HG02623 (cell line): Measurements from ENCODE around the gene CER1.

ENCODE experiments used
- ATAC-seq: cut with Tn5 transposase; IDR thresholded peaks from one replicate; pipeline ENCODE4 v1.9.1; 2021; ENCODE audit warnings: moderate library complexity; ENCODE audit not compliant: unreplicated experiment

The CER1 gene, protein sequence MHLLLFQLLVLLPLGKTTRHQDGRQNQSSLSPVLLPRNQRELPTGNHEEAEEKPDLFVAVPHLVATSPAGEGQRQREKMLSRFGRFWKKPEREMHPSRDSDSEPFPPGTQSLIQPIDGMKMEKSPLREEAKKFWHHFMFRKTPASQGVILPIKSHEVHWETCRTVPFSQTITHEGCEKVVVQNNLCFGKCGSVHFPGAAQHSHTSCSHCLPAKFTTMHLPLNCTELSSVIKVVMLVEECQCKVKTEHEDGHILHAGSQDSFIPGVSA

DNA sequence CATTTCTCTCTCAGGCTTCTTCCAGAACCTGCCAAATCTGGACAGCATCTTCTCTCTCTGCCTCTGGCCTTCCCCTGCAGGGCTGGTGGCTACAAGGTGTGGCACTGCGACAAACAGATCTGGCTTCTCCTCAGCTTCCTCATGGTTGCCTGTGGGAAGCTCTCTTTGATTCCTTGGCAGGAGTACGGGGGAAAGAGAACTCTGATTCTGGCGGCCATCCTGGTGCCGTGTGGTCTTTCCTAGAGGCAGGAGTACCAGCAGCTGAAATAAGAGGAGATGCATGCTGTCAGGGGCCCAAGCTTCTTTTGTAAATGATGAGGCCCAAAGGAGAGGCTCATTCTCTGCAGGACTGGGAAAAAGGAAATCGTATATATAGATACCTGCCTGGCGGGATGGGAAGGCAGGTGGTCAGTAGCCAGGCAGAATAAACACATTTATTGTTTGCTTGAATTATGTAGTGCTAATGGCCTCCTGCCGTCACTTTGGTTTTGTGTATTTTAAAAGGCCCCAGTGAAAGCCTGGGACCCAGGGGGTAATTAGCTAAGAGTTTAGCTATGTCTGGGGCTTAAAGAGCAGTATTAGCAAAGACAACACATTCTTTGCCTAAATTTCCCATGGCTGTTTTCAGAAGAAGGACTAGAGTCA lies at the start of gene CER1:
Gene CER1, minus strand, starts transcription at position 343 of the 645 bp plus-strand sequence. Its CDS starts 61 bp downstream, at position 282.
- no peak for ATAC-seq

DNA sequence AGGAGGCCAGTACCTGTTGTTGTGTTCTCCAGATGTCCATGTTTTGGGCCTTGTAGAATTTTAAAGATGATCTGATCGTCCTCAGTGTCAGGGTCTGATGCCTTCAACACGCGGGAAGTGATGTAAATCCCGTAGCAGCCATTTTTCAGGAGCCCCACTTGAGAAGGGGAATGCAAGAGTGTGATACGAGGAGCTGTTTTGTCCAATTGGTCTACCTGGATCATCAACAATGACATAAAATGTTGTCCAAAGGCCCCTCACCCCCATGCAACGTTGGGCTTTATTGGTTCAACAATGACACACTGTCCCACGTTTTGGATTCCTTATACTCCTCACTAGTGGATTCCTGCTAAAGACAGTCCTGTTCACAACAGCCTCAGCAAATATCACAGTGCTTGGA lies 48.1 kb upstream of the CER1 start:
- no peak for ATAC-seq

DNA sequence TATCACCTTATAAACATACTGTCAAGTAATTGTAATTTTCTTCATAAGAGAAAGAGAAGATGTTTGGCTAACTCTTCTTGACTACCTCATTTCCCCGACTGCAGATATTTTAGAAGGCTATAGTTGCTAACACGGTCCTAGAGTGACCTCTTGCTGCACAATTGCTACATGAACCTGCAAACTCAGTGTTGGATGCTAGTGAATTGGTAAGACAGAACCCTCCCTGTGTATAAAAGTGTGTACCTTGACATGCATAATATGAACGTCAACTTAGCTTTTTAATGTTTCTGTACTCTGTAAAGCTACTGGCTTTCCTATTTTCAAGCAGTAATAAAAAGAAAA lies 46.7 kb upstream of the CER1 start:
- ATAC-seq = no peak

GRCh38 chr9:14768405-14769229 lies 46.1 kb upstream of the CER1 start:
- ATAC-seq = peak; percentile 51

DNA sequence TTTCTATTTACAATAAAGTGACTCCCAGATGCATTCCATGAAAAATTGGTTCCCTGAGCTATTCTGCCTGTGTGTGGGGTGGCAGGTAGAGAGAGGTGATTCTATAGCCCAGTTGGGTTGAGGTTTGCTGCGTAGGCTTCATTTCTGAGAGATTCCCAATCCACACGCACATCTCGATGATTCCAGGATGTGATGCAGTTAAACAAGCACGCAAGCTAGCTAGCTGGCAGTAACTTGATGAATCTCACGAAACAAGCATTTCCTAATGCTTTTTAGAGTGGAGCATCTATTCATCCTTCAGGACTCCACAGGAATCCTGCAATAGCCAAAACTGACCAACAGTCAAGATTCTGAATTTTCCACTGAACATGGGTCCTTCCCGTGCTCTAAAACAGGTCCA lies 43.8 kb upstream of the CER1 start:
- no peak for ATAC-seq

DNA sequence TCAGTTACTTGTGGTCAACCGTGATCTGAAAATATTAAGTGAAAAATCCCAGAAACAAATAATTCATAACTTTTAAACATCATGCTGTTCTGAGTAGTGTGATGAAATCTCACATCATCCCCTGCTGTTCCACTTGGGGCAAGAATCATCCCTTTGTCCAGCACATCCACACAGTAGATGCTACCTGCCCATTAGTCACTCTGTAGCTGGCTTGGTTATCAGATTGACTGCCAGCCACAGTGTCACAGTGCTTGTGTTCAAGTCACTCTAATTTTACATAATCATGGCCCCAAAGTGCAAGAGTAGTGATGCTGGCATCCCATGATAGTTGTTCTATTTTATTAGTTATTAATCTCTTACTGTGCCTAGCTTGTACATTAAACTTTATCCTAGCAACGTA lies 39.1 kb upstream of the CER1 start:
- no peak for ATAC-seq

DNA sequence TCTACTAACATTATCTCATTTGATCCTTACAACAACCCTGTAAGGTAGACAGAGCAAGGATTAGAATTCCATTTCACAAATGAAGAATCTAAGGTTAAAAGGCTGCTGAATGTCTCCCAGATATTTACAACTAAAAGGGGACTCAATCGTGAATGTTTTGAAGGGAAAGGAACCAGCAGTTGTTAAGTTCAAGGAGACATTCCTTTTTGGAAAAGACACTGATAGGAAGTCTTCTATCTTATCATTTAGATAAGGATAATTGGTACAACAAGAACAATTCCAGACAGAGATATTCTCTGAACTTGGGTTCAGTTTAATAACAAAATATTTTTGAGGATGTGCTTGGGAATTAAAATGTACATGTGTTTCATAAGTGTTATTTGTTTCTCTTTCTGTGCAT lies 37.5 kb upstream of the CER1 start:
- ATAC-seq = no peak

GRCh38 chr9:14756291-14756690 lies 33.8 kb upstream of the CER1 start:
- no peak for ATAC-seq

DNA sequence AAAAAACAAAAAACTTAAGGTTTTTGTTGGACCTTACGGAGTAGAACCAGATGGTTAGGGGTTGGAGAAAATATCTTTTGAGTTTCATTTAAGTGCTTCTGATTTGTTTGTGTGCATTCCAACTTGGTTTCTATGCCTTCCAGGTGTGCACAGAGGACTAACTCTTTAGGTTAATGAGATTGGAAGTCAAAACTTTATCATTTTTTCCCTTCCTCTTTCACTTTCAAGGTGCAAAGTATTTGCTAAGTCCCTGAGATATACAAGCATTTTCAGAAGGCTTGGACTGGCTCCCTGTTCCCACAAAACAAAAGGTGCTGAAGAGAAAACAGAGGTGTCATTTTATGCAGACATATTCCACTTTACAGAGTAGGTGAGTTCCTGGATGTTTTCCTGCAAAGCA lies 30.3 kb upstream of the CER1 start:
- no peak for ATAC-seq

- ATAC-seq = no peak
These were observed 29.7 kb upstream of the CER1 start for GRCh38 chr9:14752271-14752670.

DNA sequence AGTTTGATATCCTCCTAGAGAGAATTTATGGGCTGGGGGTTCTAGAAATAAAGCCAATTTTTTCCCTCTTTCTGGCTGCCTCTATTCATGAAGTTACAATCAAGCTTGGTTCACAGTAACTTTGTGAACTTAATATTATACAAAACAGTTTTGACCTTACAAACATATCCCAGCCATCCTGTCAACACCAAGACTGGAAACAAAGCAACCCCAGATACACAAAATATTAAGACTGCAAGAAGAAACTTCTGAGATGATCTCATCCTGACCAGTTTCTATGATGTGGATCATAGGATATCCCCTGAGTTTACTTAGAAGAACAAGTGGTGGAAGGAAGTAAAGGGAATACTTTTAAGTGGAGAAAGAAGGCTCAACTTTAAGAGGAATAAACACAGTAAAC lies 28.3 kb upstream of the CER1 start:
- ATAC-seq = no peak

GRCh38 chr9:14749741-14750211 lies 27.2 kb upstream of the CER1 start:
- ATAC-seq = no peak

DNA sequence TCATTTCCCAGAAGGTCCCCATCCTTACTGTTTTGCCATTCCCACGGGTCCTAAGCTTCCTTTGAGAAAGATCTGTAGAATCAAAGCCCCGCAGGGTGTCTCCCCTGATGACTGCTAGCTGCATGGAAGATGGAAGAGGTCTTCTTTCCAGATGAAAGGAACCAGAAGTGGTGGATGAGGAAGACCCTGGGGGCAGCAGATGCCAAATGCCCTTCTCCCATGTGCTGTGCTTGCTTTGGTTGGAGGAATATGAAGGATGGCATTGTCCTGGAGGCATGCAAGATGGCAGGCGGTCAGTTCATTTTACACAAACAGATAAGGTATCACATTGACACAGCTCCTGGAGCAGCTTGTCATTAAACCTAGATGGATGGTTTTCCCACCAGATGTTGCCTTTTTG lies 25.8 kb upstream of the CER1 start:
- no peak for ATAC-seq

GRCh38 chr9:14747111-14747510 lies 24.6 kb upstream of the CER1 start:
- ATAC-seq = no peak

GRCh38 chr9:14746626-14747025 lies 24.1 kb upstream of the CER1 start:
- ATAC-seq = no peak

- ATAC-seq = no peak
These were observed 22.2 kb upstream of the CER1 start for GRCh38 chr9:14744768-14745167.

- ATAC-seq = peak; percentile 96
These were observed 18.8 kb upstream of the CER1 start for GRCh38 chr9:14741369-14741768.

DNA sequence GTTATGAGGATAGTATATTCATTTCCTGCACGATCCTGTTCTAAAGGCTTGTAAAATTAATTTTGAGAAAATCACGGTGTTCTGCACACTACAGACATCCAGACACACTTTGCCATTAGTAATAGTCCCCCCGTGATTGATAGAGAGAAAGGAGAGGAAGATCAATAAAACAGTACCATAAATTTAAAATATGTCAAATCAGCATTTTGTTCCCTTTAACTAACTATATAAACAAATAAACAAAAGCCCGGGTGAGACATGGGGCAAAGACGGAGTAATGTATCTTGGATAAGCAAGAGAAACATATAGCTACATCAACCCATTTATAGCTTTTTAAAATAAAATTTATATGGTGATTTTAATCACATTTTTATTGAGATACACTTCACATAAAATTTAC lies 10.6 kb upstream of the CER1 start:
- no peak for ATAC-seq

GRCh38 chr9:14731294-14731981 lies 8.9 kb upstream of the CER1 start:
- no peak for ATAC-seq

GRCh38 chr9:14730461-14730898 lies 7.9 kb upstream of the CER1 start:
- no peak for ATAC-seq

DNA sequence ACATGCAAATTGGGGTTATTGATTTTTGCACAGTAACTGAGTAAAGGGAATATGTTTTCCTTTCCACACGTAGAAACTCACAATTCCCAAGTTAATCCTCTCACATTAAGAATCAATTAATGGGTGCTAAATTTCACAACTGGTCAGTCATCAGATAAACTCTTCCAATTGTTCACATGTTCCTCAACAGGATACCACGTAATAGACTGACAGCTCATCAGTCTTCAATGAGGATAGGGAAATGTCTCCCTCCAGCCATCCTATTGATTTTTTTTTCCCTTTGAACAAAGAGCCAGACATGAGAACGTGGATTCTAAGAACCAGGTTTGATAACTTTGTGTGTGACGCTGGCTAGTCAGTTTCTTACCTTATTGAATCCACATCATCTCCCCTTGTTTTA lies 768 bp upstream of the CER1 start:
- no peak for ATAC-seq
